Heart left ventricle (tissue), 16 donors: Measurements from ENCODE around the gene KANK2. TPM values are rescaled to one million over a fixed set of nuclear protein-coding genes. Genes with fewer than 3 reads are reported as not detected.

Experiments
- ATAC-seq, 4 donors: fragments of 200-7000 bp; cut with Tn5 transposase; one replicate each; pipeline ENCODE4 v1.9.1; 2020 to 2022; ENCODE audit warnings: moderate library complexity in 4 of 4, mild to moderate bottlenecking in 3 of 4, moderate number of reproducible peaks in 1 of 4
- DNase-seq, 5 donors: peaks; one replicate each; pipeline ENCODE4 v3.0.0-alpha.2; 2020
- H3K27ac ChIP-seq, 12 donors: fragments of 200-600 bp; sonication (generic) in 4 of 12; one replicate each; pipeline versions ENCODE4 v1.5.0 to v1.8.0; 2016 to 2022; ENCODE audit warnings: mild to moderate bottlenecking in 2 of 12
- H3K27me3 ChIP-seq, 9 donors: fragments of 200-600 bp; sonication (generic) in 2 of 9; one replicate each; pipeline versions ENCODE4 v1.5.1 to v1.8.0; 2016 to 2022; ENCODE audit warnings: mild to moderate bottlenecking in 3 of 9
- H3K36me3 ChIP-seq, 9 donors: fragments of 200-600 bp; sonication (generic) in 2 of 9; one replicate each; pipeline versions ENCODE4 v1.5.0 to v1.8.0; 2018 to 2022; ENCODE audit warnings: mild to moderate bottlenecking in 2 of 9
- H3K4me1 ChIP-seq, 12 donors: fragments of 200-600 bp; sonication (generic) in 4 of 12; one replicate each; pipeline versions ENCODE4 v1.5.0 to v1.8.0; 2016 to 2022; ENCODE audit warnings: mild to moderate bottlenecking in 3 of 12
- H3K4me3 ChIP-seq, 12 donors: fragments of 200-600 bp; sonication (generic) in 4 of 12; one replicate each; pipeline versions ENCODE4 v1.5.0 to v1.8.0; 2017 to 2022; ENCODE audit warnings: mild to moderate bottlenecking in 9 of 12, moderate library complexity in 4 of 12
- H3K9me3 ChIP-seq, 12 donors: fragments of 200-600 bp; sonication (generic) in 4 of 12; one replicate each; pipeline versions ENCODE4 v1.5.0 to v1.8.0; 2016 to 2022; ENCODE audit warnings: mild to moderate bottlenecking in 1 of 12
- CTCF ChIP-seq, 12 donors: fragments of 200-600 bp; sonication (generic) in 4 of 12; IDR thresholded peaks; one replicate each; pipeline versions ENCODE4 v1.5.0 to v1.8.0; 2018 to 2022; ENCODE audit warnings: antibody characterized with exemption in 12 of 12, mild to moderate bottlenecking in 5 of 12
- POLR2A ChIP-seq, 2 donors: fragments of 450-650 bp; IDR thresholded peaks; one replicate each; pipeline ENCODE4 v1.6.1; 2017; ENCODE audit warnings: antibody characterized with exemption in 2 of 2, mild to moderate bottlenecking in 2 of 2, moderate library complexity in 2 of 2
- WGBS, 4 donors: extraction: QIAGEN DNeasy Blood & Tissue Kit in 2 of 4; methylation state at CpG; one replicate each; pipeline versions ENCODE4 v1.1.5 to v1.1.7; 2013 to 2018; 5-methylcytosine and 5-hydroxymethylcytosine counted together
- intact Hi-C, 10 donors: fragments of 100-400 bp; cut with DNase I; formaldehyde crosslinking; loops; one replicate each; pipeline versions ENCODE4 v1.11.1 to v1.14.2; 2022
- polyA plus RNA-seq, 2 donors: library from polyadenylated mRNA; stranded (reverse); fragments of 200-250 nt; gene quantifications; one replicate each; pipeline ENCODE4 v1.2.3, GENCODE V29; 2013
- total RNA-seq, 9 donors: library from RNA; depleted of rRNA in 2 of 9; stranded (reverse); fragments of >200 nt in 2 of 9; fragmentation: NEBNext Ultra II Directional in 3 of 9; extraction: Animal tissue kit (Norgen Biotek cat#: 25700) in 3 of 9; gene quantifications; one replicate each; pipeline versions ENCODE4 v1.1.0 to v1.2.4, GENCODE V29; 2016 to 2023
- donor health status: ischemic (EF 13 %, LVEDD 7.1; RV severe dilation, severe dysfunction).
- donor health status: healthy with polysubstance abuse.
- donor health status: DM: no; HTN: yes; CAD: no.
- donor health status: DM: no; HTN: no; CAD: no.
- donor health status: ischemic (EF 25% LVEDD 6.9; RV normal size, moderate dysfunction).
- donor health status: ischemic (EF 25% LVEDD 5.7; RV mildly dilated, moderate dysfunction).
- donor health status: healthy.
- donor health status: DM: yes; HTN: yes; CAD: no.
- donor health status: ischemic (EF 35%, LVEDD 5.7; RV mildly dilated, moderate dysfunction).
- donor health status: nonischemic (EF 11% LVEDD 7.7; RV severe dilation, severe dysfunction).
- donor health status: DM: yes; HTN: yes; CAD: no.
- donor health status: PGD.
- donor health status: ischemic (EF 29% LVEDD 5.4; RV normal size, mild dysfunction).
- donor health status: nonischemic (EF 23%, LVEDD 6.1; RV moderate dilation, normal function).

Gene KANK2
- total and polyA plus RNA-seq, 11 donors, result 232 to 1,831 (median 294) TPM

DNA sequence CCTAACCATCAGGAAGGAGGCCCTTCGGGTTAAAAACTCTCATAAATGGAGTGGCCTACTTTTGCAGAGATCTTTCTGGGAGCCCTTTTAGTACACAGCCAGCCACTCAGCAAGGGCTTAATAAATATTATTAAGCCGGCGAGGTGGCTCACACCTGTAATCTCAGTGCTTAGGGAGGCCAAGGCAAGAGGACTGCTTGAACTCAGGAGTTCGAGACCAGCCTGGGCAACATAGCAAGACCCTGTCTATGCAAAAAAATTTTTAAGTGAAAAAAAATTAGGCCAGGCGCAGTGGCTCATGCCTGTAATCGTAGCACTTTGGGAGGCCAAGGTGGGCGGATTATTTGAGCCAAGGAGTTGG lies 810 bp upstream of the KANK2 start:
- peaks cover 0 to 58% (median 45%) of the 10 kb centered on the region in 9 donors for H3K36me3 ChIP-seq
- intact Hi-C loops, result loop anchor here in 3 of 10 donors (5.0 kb wide), 1 partner anchor 41 kb away; the partner anchor contains the start of gene SPC24 (in 3 of the 3)
- H3K27ac ChIP-seq, result peak overlapping the region; percentile 81 to 100 (median 94)
- H3K9me3 ChIP-seq, result no peaks in the 10 kb centered on the region
- H3K27me3 ChIP-seq, result peaks cover 0 to 6% (median 0%) of the 10 kb centered on the region in 9 donors
- ATAC-seq (no peak), DNase-seq (no peak)
- peaks cover 8 to 63% (median 52%) of the 10 kb centered on the region in 12 donors for H3K4me1 ChIP-seq
- TF ChIP-seq POLR2A (IDR thresholded peaks at IDR 0.05), result no peak
- TF ChIP-seq CTCF (IDR thresholded peaks at IDR 0.05), result no peak
- peak overlapping the region in 8 of 12 donors; percentile 70 to 96 (median 80) for H3K4me3 ChIP-seq
- 71 to 83% (median 78%) methylated on average over 7 of the region's 7 CpGs for WGBS, 4 donors

GRCh38 chr19:11196406-11197287 lies 698 bp downstream of the KANK2 start:
- WGBS, 4 donors, result 7 to 9% (median 8%) methylated on average over 30 to 47 of the region's 47 CpGs

DNA sequence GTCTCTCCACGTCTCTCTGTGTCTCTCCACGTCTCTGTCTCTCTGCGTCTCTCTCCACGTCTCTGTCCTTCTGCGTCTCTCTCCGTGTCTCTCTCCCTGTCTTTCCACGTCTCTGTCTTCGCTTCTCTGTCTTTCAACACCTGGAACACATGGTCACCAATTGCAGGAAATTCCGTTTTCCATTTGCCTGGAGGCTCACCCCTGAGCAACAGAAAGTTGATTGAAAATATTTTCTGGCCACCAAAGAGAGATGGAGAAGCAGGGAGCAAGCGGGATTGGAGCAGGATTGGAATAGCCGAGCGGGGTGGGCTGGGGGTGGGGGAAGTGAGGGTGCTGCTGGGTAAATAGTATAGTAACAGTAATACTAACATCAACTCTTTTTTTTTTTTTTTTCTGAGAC lies 1.7 kb downstream of the KANK2 start:
- intact Hi-C loops, result loop anchor here in 4 of 10 donors (2.0 to 5.0 kb wide), 2 partner anchors 38 to 53 kb away; partner anchors contain the start of gene SPC24 (in 3 of the 4)
- peak overlapping the region in 11 of 12 donors; percentile 26 to 96 (median 78) for H3K4me3 ChIP-seq
- H3K9me3 ChIP-seq, result no peaks in the 10 kb centered on the region
- 33 to 37% (median 35%) methylated on average over 12 of the region's 12 CpGs for WGBS, 4 donors
- no peak for TF ChIP-seq POLR2A (IDR thresholded peaks at IDR 0.05)
- no peak for DNase-seq
- no peak for ATAC-seq
- H3K36me3 ChIP-seq, result peaks cover 0 to 59% (median 36%) of the 10 kb centered on the region in 9 donors
- H3K4me1 ChIP-seq, result peaks cover 17 to 79% (median 70%) of the 10 kb centered on the region in 12 donors
- H3K27me3 ChIP-seq, result peaks cover 0 to 6% (median 0%) of the 10 kb centered on the region in 9 donors
- peak overlapping the region; percentile 61 to 100 (median 92) for H3K27ac ChIP-seq

More at GRCh38 chr19:11196406-11197287, 698 bp downstream of the KANK2 start:
- Histone ChIP-seq H3K36me3 (peaks cover 0 to 58% (median 46%) of the 10 kb centered on the region in 9 donors), H3K27ac (peak overlapping the region; percentile 81 to 100 (median 94)), H3K4me3 (peak overlapping the region; percentile 27 to 96 (median 77)), H3K4me1 (peaks cover 13 to 69% (median 61%) of the 10 kb centered on the region in 12 donors), H3K9me3 (no peaks in the 10 kb centered on the region), H3K27me3 (peaks cover 0 to 6% (median 0%) of the 10 kb centered on the region in 9 donors)
- TF ChIP-seq CTCF (IDR thresholded peaks at IDR 0.05) (no peak), POLR2A (IDR thresholded peaks at IDR 0.05) (no peak)
- intact Hi-C loops, result loop anchor here in 4 of 10 donors (2.0 to 5.0 kb wide), 2 partner anchors 39 to 54 kb away; partner anchors contain the start of gene SPC24 (in 3 of the 4)
- DNase-seq (peak; percentile 63 to 81 (median 66)), ATAC-seq (peak in 3 of 4 donors; percentile 25 to 48 (median 47))

DNA sequence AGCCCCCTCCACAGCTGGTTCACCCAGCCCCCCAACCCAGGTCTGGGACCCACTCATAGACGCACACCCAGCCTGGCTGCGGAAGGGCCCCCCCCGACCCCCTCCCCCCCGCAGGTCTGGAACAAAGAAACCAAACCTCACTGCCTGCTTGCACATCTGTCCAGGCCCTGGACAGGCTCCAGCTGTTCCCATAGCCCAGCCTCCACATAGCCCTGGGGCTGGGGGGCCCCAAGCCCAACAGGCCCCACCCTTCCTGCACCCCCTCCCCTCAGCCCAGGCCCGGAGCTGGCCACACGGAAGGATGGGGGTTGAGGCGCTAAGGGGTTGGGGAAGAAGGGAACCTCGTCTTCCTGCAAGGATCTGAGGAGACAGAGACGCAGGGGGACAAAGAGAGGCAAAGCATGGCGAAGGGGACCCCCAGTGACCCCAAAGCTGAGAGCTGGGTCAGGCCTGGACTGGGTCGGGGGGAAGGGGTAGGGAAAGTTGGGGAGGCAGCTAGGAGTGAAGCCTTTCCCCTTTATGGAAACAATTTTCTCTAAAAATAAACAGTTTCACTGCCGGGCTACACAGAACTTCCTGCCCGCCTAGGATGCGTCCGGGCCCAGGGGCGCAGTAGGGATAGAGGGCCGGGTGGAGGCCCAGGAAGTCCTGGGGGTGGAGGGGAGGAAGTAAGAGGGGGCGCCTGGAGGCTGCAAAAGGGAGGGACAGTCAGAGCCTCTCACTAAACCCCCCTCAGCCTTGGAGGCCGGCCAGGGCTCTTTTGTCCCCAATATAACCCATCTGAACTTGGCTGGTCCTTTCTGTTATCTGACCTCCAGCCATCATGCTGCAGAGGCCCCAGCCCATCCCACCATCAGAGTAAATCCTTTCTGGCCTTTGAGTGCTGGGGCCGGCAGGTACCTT lies 2.4 kb downstream of the KANK2 start:
- ATAC-seq (no peak), DNase-seq (peak in 4 of 5 donors; percentile 47 to 60 (median 52))
- Histone ChIP-seq H3K9me3 (no peaks in the 10 kb centered on the region), H3K27ac (peak overlapping the region; percentile 61 to 100 (median 92)), H3K4me3 (peak overlapping the region; percentile 15 to 96 (median 76)), H3K36me3 (peaks cover 0 to 59% (median 33%) of the 10 kb centered on the region in 9 donors), H3K27me3 (peaks cover 0 to 6% (median 0%) of the 10 kb centered on the region in 9 donors), H3K4me1 (peaks cover 17 to 86% (median 76%) of the 10 kb centered on the region in 12 donors)
- TF ChIP-seq POLR2A (IDR thresholded peaks at IDR 0.05), result no peak
- no peak for TF ChIP-seq CTCF (IDR thresholded peaks at IDR 0.05)
- WGBS, 4 donors, result 4 to 12% (median 7%) methylated on average over 13 to 20 of the region's 20 CpGs
- intact Hi-C loops, result loop anchor here in 5 of 10 donors (5.0 kb wide), 2 partner anchors 38 to 48 kb away; partner anchors contain the start of gene SPC24 (in 4 of the 5)
